NT2/D1 (cell line): Measurements from ENCODE around the gene SGF29.
"Not testable (repeated sequence)": the region's sequence is repeated elsewhere in the genome, so short reads cannot be mapped to it uniquely, and the experiment has no call there.

Source experiments
- DNase-seq: peaks from one replicate; pipeline ENCODE4 v3.0.0-alpha.2; 2011; ENCODE audit warnings: low read depth, low spot score
- H3K27me3 ChIP-seq: 2 replicates; pipeline ENCODE4 v1.6.0; 2011; ENCODE audit warnings: mild to moderate bottlenecking; ENCODE audit not compliant: insufficient read length, insufficient read depth
- H3K36me3 ChIP-seq: 2 replicates; pipeline ENCODE4 v1.6.1; 2011; ENCODE audit warnings: mild to moderate bottlenecking, low read length, mixed read lengths; ENCODE audit not compliant: insufficient read depth, insufficient read length
- H3K4me1 ChIP-seq: 2 replicates; pipeline ENCODE4 v1.5.1; 2011; ENCODE audit not compliant: insufficient read depth, insufficient read length
- H3K4me3 ChIP-seq: 2 replicates; pipeline ENCODE4 v1.5.1; 2011; ENCODE audit warnings: low read depth; ENCODE audit not compliant: insufficient read length
- H3K9ac ChIP-seq: 2 replicates; pipeline ENCODE4 v1.6.0; 2011; ENCODE audit warnings: low read depth; ENCODE audit not compliant: insufficient read length
- H3K9me3 ChIP-seq: 2 replicates; pipeline ENCODE4 v1.5.1; 2011; ENCODE audit warnings: mild to moderate bottlenecking, low read length; ENCODE audit not compliant: insufficient read depth
- SUZ12 ChIP-seq: IDR thresholded peaks from 2 replicates; pipeline ENCODE4 v1.6.1; 2011; ENCODE audit not compliant: insufficient read length, insufficient read depth; ENCODE audit errors: extremely low read depth
- YY1 ChIP-seq: IDR thresholded peaks from 2 replicates; pipeline ENCODE4 v1.6.1; 2011; ENCODE audit not compliant: insufficient read length, insufficient read depth
- ZNF274 ChIP-seq: IDR thresholded peaks from 2 replicates; pipeline ENCODE4 v1.6.1; 2011; ENCODE audit warnings: mild to moderate bottlenecking, low read depth, low read length

SGF29 gene

GRCh38 chr16:28514246-28514645 lies 39.5 kb upstream of the SGF29 start:
- no peak for TF ChIP-seq ZNF274
- TF ChIP-seq SUZ12, result no peak
- TF ChIP-seq YY1, result no peak
- Histone ChIP-seq H3K36me3 (no peaks in the 10 kb centered on the region), H3K9me3 (no peaks in the 10 kb centered on the region), H3K27me3 (no peaks in the 10 kb centered on the region), H3K4me3 (no peak overlapping the region), H3K9ac (no peak overlapping the region), H3K4me1 (peaks cover 5% of the 10 kb centered on the region)
- no peak for DNase-seq

DNA sequence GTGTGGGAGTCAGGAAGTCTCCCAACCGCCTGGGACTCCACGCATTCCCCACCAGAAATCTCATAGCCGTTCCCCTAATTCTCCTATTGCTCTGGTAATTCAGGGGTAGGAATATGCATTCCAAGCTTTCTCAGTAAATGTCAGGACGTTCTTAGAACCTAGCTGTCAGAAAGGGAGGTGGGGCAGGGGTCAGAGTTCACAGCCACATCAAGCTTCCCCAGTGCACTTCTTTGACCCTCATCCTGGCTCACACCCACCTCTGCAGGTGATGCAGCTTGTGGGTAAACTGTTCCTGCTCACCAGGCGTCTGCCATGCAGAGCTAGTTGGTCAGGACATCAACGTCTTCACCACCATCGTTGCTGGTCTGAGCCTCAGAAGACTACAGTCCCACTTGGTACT lies 33.0 kb upstream of the SGF29 start:
- no peaks in the 10 kb centered on the region for H3K4me1 ChIP-seq
- no peak for DNase-seq
- TF ChIP-seq ZNF274 (no peak), YY1 (no peak), SUZ12 (no peak)

GRCh38 chr16:28521436-28521835 lies 32.3 kb upstream of the SGF29 start:
- Histone ChIP-seq H3K36me3 (no peaks in the 10 kb centered on the region), H3K4me3 (no peak overlapping the region), H3K27me3 (no peaks in the 10 kb centered on the region), H3K9me3 (no peaks in the 10 kb centered on the region), H3K4me1 (no peaks in the 10 kb centered on the region), H3K9ac (no peak overlapping the region)
- TF ChIP-seq ZNF274 (no peak), YY1 (no peak), SUZ12 (no peak)
- no peak for DNase-seq

More for the DNA sequence above, 33.0 kb upstream of the SGF29 start:
- Histone ChIP-seq H3K27me3 (no peaks in the 10 kb centered on the region), H3K36me3 (no peaks in the 10 kb centered on the region), H3K9ac (no peak overlapping the region), H3K4me3 (no peak overlapping the region), H3K9me3 (no peaks in the 10 kb centered on the region)

DNA sequence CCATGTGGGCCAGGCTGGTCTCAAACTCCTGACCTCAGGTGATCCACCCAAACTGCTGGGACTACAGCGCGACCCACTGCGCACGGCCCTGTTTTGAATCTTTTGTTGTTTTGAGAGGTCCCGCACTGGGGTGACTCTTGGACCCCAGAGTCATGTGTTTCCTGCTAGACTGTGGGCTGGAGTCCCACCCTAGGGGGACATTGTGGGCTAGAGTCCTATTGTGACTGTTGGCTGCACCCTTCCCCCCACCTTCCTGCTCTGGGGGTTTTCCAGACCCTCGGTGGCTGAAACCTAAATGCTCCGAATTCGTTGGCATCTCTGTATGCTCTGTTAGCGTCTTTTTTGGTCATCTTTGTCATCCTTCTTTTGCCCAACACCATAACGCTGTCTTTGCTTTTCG lies 30.9 kb upstream of the SGF29 start:
- Histone ChIP-seq H3K4me3 (no peak overlapping the region), H3K4me1 (no peaks in the 10 kb centered on the region), H3K9ac (no peak overlapping the region), H3K36me3 (no peaks in the 10 kb centered on the region), H3K27me3 (no peaks in the 10 kb centered on the region), H3K9me3 (no peaks in the 10 kb centered on the region)
- no peak for DNase-seq
- TF ChIP-seq YY1 (no peak), SUZ12 (no peak), ZNF274 (no peak)

DNA sequence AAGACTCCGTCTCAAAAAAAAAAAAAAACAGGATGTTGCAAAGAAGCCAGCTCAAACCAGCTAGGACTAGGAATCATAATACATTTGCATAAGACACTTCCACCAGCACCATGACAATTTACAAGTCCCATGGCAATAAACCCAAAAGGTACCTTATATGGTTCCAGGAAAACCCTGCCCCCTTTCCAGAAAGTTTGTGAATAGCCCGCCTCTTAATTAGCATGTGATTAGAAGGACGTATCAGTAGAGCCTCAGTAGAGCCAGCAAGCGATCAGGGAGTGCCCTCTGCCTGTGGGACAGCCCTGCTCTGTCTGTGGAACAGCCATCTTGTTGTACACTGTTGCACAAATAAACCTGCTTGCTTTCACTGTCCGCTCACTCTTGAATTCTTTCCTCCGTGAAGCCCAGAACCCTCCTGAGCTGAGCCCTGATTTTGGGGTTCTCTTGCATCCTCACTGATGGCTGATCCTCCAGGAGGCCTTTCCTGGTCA lies 29.0 kb upstream of the SGF29 start:
- no peaks in the 10 kb centered on the region for H3K27me3 ChIP-seq
- DNase-seq, result no peak
- TF ChIP-seq SUZ12, result no peak
- no peak for TF ChIP-seq YY1
- no peak for TF ChIP-seq ZNF274

DNA sequence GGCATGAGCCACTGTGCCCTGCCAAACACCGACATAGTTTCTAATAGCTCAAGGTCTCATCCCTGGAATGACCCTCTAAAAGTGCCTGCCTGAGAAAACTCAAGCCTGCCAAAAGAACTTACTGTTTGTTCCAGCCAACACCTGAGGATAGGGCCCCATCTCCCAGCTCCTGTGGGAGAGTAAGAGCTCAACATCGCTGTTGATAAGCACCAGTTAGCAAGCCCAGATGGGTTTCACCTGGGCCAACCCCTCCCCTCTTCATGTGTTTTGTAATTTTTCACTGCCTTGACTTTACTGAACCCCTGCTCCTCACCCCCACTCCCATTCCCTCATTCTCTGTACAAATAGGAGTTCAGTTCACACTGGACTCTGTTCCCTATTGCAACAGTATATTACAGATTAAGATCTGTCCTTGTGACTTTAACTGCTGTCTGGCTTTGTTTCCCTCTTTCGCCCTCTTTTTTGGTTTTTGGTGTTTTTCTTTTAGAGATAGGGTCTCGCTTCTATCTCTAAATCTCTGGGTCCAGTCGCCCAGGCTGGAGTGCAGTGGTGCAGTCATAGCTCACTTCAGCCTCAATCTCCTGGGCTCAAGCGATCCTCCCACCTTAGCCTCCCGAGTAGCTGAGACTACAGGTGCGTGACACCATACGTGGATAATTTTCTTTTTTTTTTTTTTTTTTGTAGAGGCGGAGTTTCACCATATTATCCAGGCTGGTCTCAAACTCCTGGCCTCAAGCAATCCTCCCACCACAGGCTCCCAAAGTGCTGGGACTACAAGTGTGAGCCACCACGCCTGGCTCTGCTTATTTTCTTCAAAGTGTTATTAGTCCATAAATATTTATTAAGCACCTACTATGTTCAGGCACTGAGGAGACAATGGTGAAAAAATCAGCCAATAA lies 27.3 kb upstream of the SGF29 start:
- H3K27me3 ChIP-seq, result no peaks in the 10 kb centered on the region
- H3K4me1 ChIP-seq, result no peaks in the 10 kb centered on the region
- H3K9ac ChIP-seq, result no peak overlapping the region
- TF ChIP-seq YY1 (no peak), SUZ12 (no peak), ZNF274 (no peak)
- H3K36me3 ChIP-seq, result no peaks in the 10 kb centered on the region
- H3K9me3 ChIP-seq, result no peaks in the 10 kb centered on the region
- no peak overlapping the region for H3K4me3 ChIP-seq
- DNase-seq, result no peak

More for the DNA sequence above, 29.0 kb upstream of the SGF29 start:
- no peaks in the 10 kb centered on the region for H3K4me1 ChIP-seq
- no peaks in the 10 kb centered on the region for H3K36me3 ChIP-seq
- H3K9ac ChIP-seq, result no peak overlapping the region
- no peak overlapping the region for H3K4me3 ChIP-seq
- no peaks in the 10 kb centered on the region for H3K9me3 ChIP-seq

DNA sequence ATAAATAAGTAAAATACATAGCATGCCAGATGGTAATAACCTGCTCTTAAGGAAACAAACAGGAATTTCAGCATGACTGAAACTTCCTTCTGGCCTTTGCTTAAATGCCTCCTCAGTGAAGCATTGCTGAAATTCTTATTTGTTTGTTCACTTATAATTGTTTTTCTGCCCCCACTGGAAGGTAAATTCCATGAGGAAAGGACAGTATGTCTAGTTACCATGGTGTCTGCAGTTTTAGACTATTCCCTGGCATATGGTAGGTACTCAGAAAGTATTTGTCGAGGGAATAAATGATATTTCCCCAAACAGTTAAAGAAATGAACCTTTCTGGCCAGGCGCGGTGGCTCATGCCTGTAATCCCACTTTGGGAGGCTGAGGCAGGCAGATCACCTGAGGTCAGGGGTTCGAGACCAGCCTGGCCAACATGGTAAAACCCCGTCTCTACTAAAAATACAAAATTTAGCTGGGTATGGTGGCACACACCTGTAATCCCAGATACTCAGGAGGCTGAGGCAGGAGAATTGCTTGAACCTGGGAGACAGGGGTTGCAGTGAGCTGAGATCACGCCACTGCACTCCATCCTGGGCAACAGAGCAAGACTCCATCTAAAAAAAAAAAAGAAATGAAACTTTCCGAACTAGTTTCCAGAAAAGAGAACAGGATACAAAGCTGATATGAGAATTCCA lies 26.5 kb upstream of the SGF29 start:
- DNase-seq, H3K4me1 ChIP-seq, H3K4me3 ChIP-seq, H3K9ac ChIP-seq, H3K36me3 ChIP-seq, H3K9me3 ChIP-seq, H3K27me3 ChIP-seq: not testable (repeated sequence)
